GM19035 (cell line): ENCODE results near the gene ITPR3.
"Not testable (repeated sequence)": the region's sequence is repeated elsewhere in the genome, so short reads cannot be mapped to it uniquely, and the experiment has no call there.

Source experiments
- ATAC-seq: cut with Tn5 transposase; IDR thresholded peaks from one replicate; pipeline ENCODE4 v1.9.1; 2021; ENCODE audit not compliant: unreplicated experiment

The ITPR3 gene

GRCh38 chr6:33590531-33591198, 30.5 kb upstream of the ITPR3 start:
- no peak for ATAC-seq

- ATAC-seq = no peak
Measured at GRCh38 chr6:33591424-33592032, 29.6 kb upstream of the ITPR3 start.

GRCh38 chr6:33592280-33592594, 28.9 kb upstream of the ITPR3 start:
- no peak for ATAC-seq

- peak; percentile 58 for ATAC-seq
Measured at GRCh38 chr6:33592595-33593413, 28.3 kb upstream of the ITPR3 start.

DNA sequence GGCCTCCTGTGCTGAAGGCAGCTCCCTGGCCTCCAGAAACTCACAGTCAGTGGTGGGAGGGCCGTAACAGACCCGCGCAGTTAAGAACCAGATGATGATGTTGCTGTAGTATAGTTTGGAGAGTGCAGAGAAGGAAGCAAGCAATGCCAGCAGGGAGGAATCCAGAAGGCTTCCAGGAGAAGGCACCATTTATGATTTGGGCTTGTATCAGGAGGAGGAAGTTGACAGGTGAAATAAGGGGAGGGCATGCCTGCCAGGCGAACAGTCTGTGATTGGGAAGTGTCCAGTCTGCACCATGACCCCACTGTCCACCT, 27.8 kb upstream of the ITPR3 start:
- no peak for ATAC-seq

DNA sequence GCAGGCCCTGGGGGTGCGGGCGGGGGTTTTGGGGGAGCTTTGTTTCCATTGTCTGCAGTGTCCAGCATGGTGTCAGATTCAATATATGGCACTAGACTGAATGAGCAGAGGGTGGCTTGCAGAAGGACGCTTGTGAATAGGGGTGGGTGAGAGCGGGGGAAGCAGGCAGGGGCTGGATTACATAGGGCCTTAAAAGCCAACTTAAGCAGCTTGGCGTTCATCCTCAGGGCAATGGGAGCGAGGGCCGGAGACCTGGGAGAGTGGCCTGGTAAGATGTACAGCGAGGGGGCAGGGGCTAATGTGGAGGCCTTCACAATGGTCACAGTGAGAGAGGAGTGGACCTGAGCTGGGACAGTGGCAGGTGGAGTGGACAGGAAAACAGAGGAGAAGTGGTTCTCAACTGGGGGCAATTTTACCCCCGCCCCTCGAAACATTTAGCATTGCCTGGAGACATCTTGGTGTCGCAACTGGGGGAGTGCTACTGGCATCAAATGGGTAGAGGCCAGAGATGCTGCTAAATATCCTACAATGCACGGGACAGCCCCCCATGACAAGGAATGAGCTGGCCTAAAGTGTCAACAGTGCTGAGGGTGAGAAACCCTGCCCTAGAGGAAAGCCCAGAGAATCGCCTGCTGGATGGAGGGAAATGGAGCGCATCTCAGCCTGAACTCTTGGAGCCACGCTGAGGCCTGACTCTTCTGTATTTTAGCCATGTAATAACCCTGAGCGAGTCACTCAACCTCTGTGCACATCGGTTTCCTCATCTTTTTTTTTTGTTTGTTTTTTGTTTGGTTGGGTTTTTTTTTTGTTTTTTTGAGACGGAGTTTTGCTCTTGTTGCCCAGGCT, 25.9 kb upstream of the ITPR3 start:
- no peak for ATAC-seq

DNA sequence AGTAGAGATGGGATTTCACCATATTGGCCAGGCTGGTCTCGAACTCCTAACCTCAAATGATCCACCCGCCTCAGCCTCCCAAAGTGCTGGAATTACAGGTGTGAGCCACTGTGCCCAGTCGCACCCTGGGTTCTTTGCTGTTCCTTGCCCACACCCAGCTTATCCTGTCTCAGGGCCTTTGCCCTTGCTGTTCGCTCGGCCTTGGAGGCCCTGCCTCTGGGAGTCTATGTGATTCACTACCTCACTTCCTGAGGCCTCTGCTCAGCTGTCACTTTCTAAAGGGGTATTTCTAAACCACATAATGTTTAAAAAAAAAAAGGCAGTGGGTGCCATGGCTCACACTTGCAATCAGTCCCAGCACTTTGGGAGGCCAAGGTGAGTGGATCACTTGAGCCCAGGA, 24.2 kb upstream of the ITPR3 start:
- ATAC-seq = not testable (repeated sequence)

GRCh38 chr6:33597551-33598322, 23.4 kb upstream of the ITPR3 start:
- no peak for ATAC-seq

- ATAC-seq = no peak
Measured at GRCh38 chr6:33599413-33599938, 21.6 kb upstream of the ITPR3 start.

GRCh38 chr6:33600761-33601160, 20.4 kb upstream of the ITPR3 start:
- ATAC-seq = no peak

DNA sequence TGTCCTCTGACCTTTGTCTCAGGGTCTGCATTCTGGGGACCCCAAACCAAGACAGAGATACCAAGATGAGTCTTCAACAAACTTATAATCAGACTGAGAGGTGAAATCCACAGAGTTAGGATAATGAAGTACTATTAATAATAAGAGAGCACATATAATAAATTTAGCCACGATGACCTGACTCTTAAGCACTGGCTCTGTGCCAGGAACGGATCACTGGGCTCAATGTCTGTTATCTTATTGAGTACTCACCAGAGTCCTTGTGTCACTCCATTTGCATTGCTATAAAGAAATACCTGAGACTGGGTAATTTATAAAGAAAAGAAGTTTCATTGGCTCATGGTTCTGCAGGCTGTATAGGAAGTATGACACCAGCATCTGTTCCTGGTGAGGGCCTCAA, 18.9 kb upstream of the ITPR3 start:
- ATAC-seq = no peak

DNA sequence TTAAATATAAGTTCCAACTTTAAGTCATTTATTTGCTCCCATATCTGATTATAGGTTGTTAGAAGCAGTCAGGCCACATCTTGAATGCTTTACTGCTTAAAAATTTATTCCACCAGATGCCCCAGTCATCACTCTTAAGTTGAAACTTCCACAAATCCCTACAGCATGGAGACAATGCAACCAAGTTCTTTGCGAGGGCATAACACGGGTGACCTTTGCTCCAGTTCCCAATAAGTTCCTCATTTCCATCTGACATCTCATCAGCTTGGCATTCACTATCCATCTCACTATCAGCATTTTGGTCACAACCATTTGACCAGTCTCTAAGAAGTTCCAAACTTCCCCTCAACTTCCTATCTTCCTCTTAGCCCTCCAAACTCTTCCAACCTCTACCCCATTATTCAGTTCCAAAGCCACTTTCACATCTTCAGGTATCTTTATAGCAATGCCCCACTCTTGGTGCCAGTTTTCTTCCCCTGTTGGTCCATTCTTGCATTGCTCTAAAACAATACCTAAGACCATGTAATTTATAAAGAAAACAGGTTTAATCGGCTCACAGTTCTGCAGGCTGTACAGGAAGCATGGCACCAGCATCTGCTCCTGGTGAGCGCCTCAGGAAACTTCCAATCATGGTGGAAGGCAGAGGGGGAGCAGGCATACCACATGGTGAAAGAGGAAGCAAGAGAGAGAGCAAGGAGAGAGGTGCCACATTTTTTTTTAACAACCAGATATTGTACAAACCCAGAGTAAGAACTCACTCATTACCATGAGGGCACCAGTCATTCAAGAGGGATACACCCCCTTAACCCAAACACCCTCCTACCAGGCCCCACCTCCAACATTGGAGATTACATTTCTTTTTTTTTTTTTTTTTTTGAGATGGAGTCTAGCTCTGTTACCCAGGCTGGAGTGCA, 15.9 kb upstream of the ITPR3 start:
- ATAC-seq = no peak

- no peak for ATAC-seq
Measured at GRCh38 chr6:33606642-33607041, 14.5 kb upstream of the ITPR3 start.

DNA sequence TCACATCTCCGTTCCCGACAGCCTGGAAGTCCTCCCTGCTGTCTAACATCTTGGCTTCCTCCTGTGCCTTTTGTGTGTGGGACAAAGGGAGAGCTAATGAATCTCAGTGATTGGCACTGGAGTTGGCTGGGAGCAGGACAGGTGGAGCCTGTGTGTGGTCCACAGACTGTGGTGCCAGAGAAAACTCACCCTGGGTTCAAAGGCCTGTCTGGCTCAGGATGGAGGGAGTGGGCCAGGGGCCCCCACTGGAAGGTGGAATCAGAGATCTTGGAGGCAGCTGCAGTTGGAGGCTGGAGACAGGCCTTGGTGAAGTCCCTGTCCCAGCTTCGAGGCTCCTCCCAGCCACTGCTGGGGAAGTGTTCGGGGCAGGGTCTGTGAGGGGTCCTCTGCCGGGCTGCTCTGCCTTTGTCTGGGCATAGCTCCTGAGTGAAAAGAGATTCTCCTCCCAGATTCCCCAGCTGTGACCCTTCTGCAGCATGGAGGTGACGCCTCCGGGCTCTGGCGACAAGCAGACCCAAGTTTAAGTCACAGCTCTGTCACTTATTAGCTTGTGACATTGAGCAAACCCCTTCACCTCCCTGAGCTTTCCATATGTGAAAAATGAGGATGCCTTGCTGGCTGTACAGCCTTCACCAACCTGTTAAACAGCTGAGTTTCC, 13.9 kb upstream of the ITPR3 start:
- ATAC-seq = no peak

DNA sequence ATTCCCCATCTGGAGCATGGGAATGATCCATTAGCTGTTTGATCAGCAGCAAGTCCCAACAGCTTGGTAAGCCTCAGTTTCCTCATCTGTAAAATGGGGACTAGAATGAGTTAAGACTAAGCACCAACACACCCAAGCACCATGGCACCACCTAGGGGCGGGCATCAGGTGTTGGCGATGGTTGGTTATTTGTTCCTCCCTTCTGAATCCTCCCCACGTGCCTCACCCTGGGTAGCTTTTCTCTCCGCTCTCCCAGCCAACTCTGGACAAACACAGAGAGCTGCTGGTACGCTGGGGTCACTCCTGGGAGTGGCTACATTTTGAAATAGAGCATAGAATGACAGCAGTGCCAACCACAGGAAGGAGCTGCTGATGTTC, 13.3 kb upstream of the ITPR3 start:
- no peak for ATAC-seq

GRCh38 chr6:33609019-33609418, 12.1 kb upstream of the ITPR3 start:
- ATAC-seq = no peak

GRCh38 chr6:33609528-33609927, 11.6 kb upstream of the ITPR3 start:
- no peak for ATAC-seq

DNA sequence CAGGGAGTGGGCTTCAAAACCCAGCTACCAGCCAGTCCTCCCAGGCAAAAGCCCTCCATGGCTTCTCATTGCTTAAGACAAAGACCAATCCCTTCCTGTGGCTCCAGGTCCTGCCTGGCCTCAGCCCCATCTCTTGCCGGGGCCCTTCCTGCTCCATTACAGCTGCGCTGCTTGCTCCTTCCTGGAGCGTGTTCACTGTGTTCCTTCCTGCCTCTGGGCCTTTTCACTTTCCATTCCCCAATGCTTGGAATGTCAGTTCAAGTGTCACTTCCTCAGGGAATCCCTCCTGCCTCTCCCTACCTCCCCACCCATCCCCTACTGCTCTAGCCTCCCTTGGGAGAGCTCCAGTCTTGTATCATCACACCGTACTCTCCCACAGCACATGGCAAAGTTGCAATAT, 11.1 kb upstream of the ITPR3 start:
- ATAC-seq = no peak
